ENCODE data around the gene CACNB4. TPM values are rescaled to one million over a fixed set of nuclear protein-coding genes. Genes with fewer than 3 reads are reported as not detected.

The CACNB4 gene
- total RNA-seq, 1 donor from 2014 or later = 3.7 TPM

DNA sequence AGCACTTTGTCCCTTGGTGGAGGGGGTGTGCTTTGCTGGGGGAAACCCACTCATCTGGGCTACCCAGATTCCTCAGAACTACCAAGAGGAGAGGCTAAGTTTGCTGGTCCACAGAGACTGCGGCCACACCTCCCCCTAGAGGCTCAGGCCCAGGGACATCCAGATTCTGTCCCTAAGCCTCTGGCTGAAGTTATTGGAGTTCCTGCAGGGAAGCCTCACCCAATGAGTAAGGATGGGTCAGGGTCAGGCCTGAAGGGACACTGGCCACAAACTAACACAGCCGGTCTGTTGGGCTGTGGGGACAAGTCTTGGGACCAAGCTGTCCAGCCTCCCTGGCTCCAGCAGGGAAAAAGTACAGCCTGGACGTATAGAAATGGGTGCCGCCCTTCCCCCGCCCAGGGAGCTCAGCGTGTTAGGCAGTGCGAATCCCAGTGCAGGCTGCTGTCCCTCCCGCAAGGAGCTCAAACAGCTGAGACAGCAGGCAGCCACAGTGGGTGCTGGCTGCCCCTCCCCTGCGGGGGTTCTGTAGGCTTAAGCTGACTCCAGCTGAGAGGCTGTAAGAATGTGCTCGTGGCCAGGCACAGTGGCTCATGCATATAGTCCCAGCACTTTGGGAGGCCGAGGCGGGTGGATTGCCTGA, 183.7 kb downstream of the CACNB4 start:
- TF ChIP-seq, protein P1, sequence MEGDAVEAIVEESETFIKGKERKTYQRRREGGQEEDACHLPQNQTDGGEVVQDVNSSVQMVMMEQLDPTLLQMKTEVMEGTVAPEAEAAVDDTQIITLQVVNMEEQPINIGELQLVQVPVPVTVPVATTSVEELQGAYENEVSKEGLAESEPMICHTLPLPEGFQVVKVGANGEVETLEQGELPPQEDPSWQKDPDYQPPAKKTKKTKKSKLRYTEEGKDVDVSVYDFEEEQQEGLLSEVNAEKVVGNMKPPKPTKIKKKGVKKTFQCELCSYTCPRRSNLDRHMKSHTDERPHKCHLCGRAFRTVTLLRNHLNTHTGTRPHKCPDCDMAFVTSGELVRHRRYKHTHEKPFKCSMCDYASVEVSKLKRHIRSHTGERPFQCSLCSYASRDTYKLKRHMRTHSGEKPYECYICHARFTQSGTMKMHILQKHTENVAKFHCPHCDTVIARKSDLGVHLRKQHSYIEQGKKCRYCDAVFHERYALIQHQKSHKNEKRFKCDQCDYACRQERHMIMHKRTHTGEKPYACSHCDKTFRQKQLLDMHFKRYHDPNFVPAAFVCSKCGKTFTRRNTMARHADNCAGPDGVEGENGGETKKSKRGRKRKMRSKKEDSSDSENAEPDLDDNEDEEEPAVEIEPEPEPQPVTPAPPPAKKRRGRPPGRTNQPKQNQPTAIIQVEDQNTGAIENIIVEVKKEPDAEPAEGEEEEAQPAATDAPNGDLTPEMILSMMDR (IDR thresholded peaks at IDR 0.05) = no peak
- Histone ChIP-seq H3K27ac (no peak overlapping the region), H3K36me3 (no peaks in the 10 kb centered on the region), H3K4me1 (no peaks in the 10 kb centered on the region), H3K27me3 (no peaks in the 10 kb centered on the region), H3K9me3 (no peaks in the 10 kb centered on the region), H3K4me3 (no peak overlapping the region)
- intact Hi-C loops (cut with DNase I) = no loop called here
- DNase-seq (ENCODE audit: low spot score in 2 of 2) = no peak

GRCh38 chr2:151908204-151908882, 190.5 kb downstream of the CACNB4 start:
- H3K27me3 ChIP-seq = no peaks in the 10 kb centered on the region
- no peaks in the 10 kb centered on the region for H3K36me3 ChIP-seq
- intact Hi-C loops (cut with DNase I) = no loop called here
- H3K4me3 ChIP-seq = no peak overlapping the region
- TF ChIP-seq, protein P1 (IDR thresholded peaks at IDR 0.05) = no peak
- no peaks in the 10 kb centered on the region for H3K9me3 ChIP-seq
- DNase-seq (ENCODE audit: low spot score in 2 of 2) = no peak
- peaks cover 0 to 8% of the 10 kb centered on the region in 2 donors for H3K4me1 ChIP-seq
- peak overlapping the region; percentile 0 to 21 for H3K27ac ChIP-seq

- Histone ChIP-seq H3K36me3 (no peaks in the 10 kb centered on the region), H3K4me1 (peaks cover 0 to 8% of the 10 kb centered on the region in 2 donors), H3K27me3 (no peaks in the 10 kb centered on the region), H3K27ac (peak overlapping the region; percentile 0 to 21), H3K9me3 (no peaks in the 10 kb centered on the region), H3K4me3 (no peak overlapping the region)
- no peak for DNase-seq (ENCODE audit: low spot score in 2 of 2)
- intact Hi-C loops (cut with DNase I) = no loop called here
- TF ChIP-seq, protein P1 (IDR thresholded peaks at IDR 0.05) = no peak
These were observed 191.3 kb downstream of the CACNB4 start for GRCh38 chr2:151907286-151908203.

- H3K27me3 ChIP-seq = no peaks in the 10 kb centered on the region
These were observed 192.2 kb downstream of the CACNB4 start for GRCh38 chr2:151906633-151906998.

GRCh38 chr2:151905963-151906632, 192.7 kb downstream of the CACNB4 start:
- peak overlapping the region; percentile 3 to 42 for H3K27ac ChIP-seq
- H3K4me3 ChIP-seq = no peak overlapping the region
- intact Hi-C loops (cut with DNase I) = no loop called here
- H3K9me3 ChIP-seq = no peaks in the 10 kb centered on the region
- no peaks in the 10 kb centered on the region for H3K27me3 ChIP-seq
- no peaks in the 10 kb centered on the region for H3K36me3 ChIP-seq
- peaks cover 0 to 8% of the 10 kb centered on the region in 2 donors for H3K4me1 ChIP-seq
- DNase-seq (ENCODE audit: low spot score in 2 of 2) = no peak
- TF ChIP-seq, protein P1 (IDR thresholded peaks at IDR 0.05) = no peak

More at GRCh38 chr2:151906633-151906998, 192.2 kb downstream of the CACNB4 start:
- no peak for DNase-seq (ENCODE audit: low spot score in 2 of 2)
- no peaks in the 10 kb centered on the region for H3K9me3 ChIP-seq
- H3K27ac ChIP-seq = peak overlapping the region; percentile 3 to 42
- intact Hi-C loops (cut with DNase I) = no loop called here
- peaks cover 0 to 8% of the 10 kb centered on the region in 2 donors for H3K4me1 ChIP-seq
- H3K36me3 ChIP-seq = no peaks in the 10 kb centered on the region
- TF ChIP-seq, protein P1 (IDR thresholded peaks at IDR 0.05) = no peak
- no peak overlapping the region for H3K4me3 ChIP-seq
